HepG2 (cell line): ENCODE data around the gene MST1. TPM values are rescaled to one million over a fixed set of nuclear protein-coding genes. Genes with fewer than 3 reads are reported as not detected.
"Not testable (repeated sequence)": the region's sequence is repeated elsewhere in the genome, so short reads cannot be mapped to it uniquely, and the experiment has no call there.

Experiments
- ATAC-seq: fragments of 200-7000 bp; cut with Tn5 transposase; 3 replicates; pipeline ENCODE4 v1.9.1; 2020; ENCODE audit warnings: mild to moderate bottlenecking, moderate library complexity
- BruUV-seq: library from RNA; stranded (reverse); fragments of 400-500 nt; replicated peaks from 2 replicates; lab custom pipeline; 2021; lab: Mats Ljungman, UMichigan
- CTCF ChIA-PET: fragments of 300-600 bp; formaldehyde crosslinking; extraction: SDS; loops from one replicate; lab custom pipeline; 2021; ENCODE audit warnings: low total read pairs, inconsistent platforms, low intra/inter-chr PET ratio; lab: Yijun Ruan, JAX
- POLR2A ChIA-PET: fragments of 350-600 bp; sonication (Branson Sonifier 250); formaldehyde crosslinking; loops from one replicate; lab custom pipeline; 2020; ENCODE audit warnings: antibody characterized with exemption, inconsistent platforms; lab: Yijun Ruan, JAX
- DNase-seq: peaks from one replicate; pipeline ENCODE4 v3.0.0-alpha.2; 2015; ENCODE audit warnings: low spot score
- FAIRE-seq: peaks from 3 replicates; lab custom pipeline; 2011; peaks lifted over from hg19 to GRCh38; lab: Jason Lieb, UNC
- H2AFZ ChIP-seq: one replicate; pipeline ENCODE4 v1.6.1; 2011; ENCODE audit warnings: low read length, inconsistent platforms
- H3K27ac ChIP-seq: fragments of 300-600 bp; 3 replicates; pipeline ENCODE4 v1.8.0; 2011; ENCODE audit warnings: mixed run types, mild to moderate bottlenecking, mixed read lengths, low read length, inconsistent platforms; ENCODE audit not compliant: insufficient read depth; ENCODE audit errors: extremely low read length
- H3K27me3 ChIP-seq, 2 experiments: fragments of 200-600 bp in 1 of 2; 2 replicates in 1 of 2; 3 replicates in 1 of 2; pipeline versions ENCODE4 v1.6.0 to v1.8.0; 2011; ENCODE audit warnings: low read length in 2 of 2, mild to moderate bottlenecking in 2 of 2, moderate library complexity in 2 of 2, inconsistent platforms in 1 of 2; ENCODE audit not compliant: insufficient read depth in 2 of 2, control insufficient read depth in 1 of 2
- H3K36me3 ChIP-seq, 2 experiments: fragments of 200-600 bp in 1 of 2; replicated peaks in 1 of 2; 2 replicates in 1 of 2; 3 replicates in 1 of 2; pipeline versions ENCODE4 v1.5.1 to v1.8.0; 2011; ENCODE audit warnings: low read length in 2 of 2, inconsistent platforms in 1 of 2; ENCODE audit not compliant: insufficient read depth in 2 of 2, control insufficient read depth in 1 of 2
- H3K4me1 ChIP-seq: 2 replicates; pipeline ENCODE4 v1.5.1; 2012; ENCODE audit warnings: low read length, inconsistent platforms; ENCODE audit not compliant: insufficient read depth
- H3K4me2 ChIP-seq: 2 replicates; pipeline ENCODE4 v1.6.0; 2011; ENCODE audit warnings: low read depth, low read length, inconsistent platforms
- H3K4me3 ChIP-seq, 3 experiments: fragments of 200-600 bp in 1 of 3; sonication (generic), shearing (Covaris generic) in 1 of 3; replicated peaks in 1 of 3; 2 replicates each; pipeline ENCODE4 v1.5.1; 2011 to 2016; ENCODE audit warnings: low read length in 3 of 3, inconsistent platforms in 2 of 3, low read depth in 2 of 3, mild to moderate bottlenecking in 2 of 3, control low read depth in 1 of 3, mixed read lengths in 1 of 3; ENCODE audit not compliant: insufficient read depth in 1 of 3
- H3K79me2 ChIP-seq: one replicate; pipeline ENCODE4 v1.6.1; 2011; ENCODE audit warnings: low read length, inconsistent platforms; ENCODE audit not compliant: insufficient read depth
- H3K9ac ChIP-seq: 2 replicates; pipeline ENCODE4 v1.6.0; 2011; ENCODE audit warnings: mild to moderate bottlenecking, low read depth, low read length, inconsistent platforms; ENCODE audit not compliant: insufficient read depth
- H3K9me3 ChIP-seq: 2 replicates; pipeline ENCODE4 v1.5.1; 2012; ENCODE audit warnings: mild to moderate bottlenecking, low read length
- H4K20me1 ChIP-seq: 2 replicates; pipeline ENCODE4 v1.6.0; 2011; ENCODE audit warnings: inconsistent platforms, mild to moderate bottlenecking, low read length, moderate library complexity; ENCODE audit not compliant: insufficient read depth
- AGO1 ChIP-seq: fragments of 200-400 bp; formaldehyde crosslinking; IDR thresholded peaks from 2 replicates; pipeline ENCODE4 v1.6.1; 2017; ENCODE audit warnings: mild to moderate bottlenecking, low read depth, low read length, moderate library complexity; ENCODE audit not compliant: poor library complexity, severe bottlenecking
- AGO2 ChIP-seq: fragments of 200-400 bp; formaldehyde crosslinking; optimal IDR thresholded peaks from 2 replicates; pipeline ENCODE3; 2017; ENCODE audit warnings: mild to moderate bottlenecking, low read depth, low read length, moderate library complexity
- RBFOX2 ChIP-seq: fragments of 200-400 bp; formaldehyde crosslinking; IDR thresholded peaks from 2 replicates; pipeline ENCODE4 v1.6.1; 2017; ENCODE audit warnings: low read depth, mild to moderate bottlenecking, low read length
- ZNF687 ChIP-seq: sonication (generic); formaldehyde crosslinking; IDR thresholded peaks from 2 replicates; pipeline ENCODE4 v1.5.1; 2020; ENCODE audit warnings: mild to moderate bottlenecking, missing genetic modification reagents, moderate library complexity
- WGBS: methylation state at CpG from one replicate; pipeline ENCODE4 v1.1.6; 2017; ENCODE audit warnings: low lambda C conversion rate; 5-methylcytosine and 5-hydroxymethylcytosine counted together
- in situ Hi-C: cut with HindIII; loops from 2 replicates; pipeline ENCODE4 v1.10.0; 2017; ENCODE audit warnings: low pct_unique_long_range_greater_than_20kb; ENCODE audit not compliant: extremely low pct_ligation_motif_present
- intact Hi-C: fragments of 100-400 bp; cut with micrococcal nuclease; formaldehyde crosslinking; loops from one replicate; pipeline ENCODE4 v1.10.0; 2022; ENCODE audit not compliant: unreplicated experiment
- polyA plus RNA-seq, 8 experiments: library from polyadenylated mRNA; depleted of rRNA in 3 of 8; stranded (reverse) in 7 of 8; unstranded in 1 of 8; fragments of >200 nt; fragmentation: Illumina TruSeq in 4 of 8; extraction: Trizol in 4 of 8; gene quantifications; 2 replicates each; pipeline versions ENCODE4 v1.2.1 to v1.2.3, GENCODE V29; 2011 to 2016; ENCODE audit warnings: low read depth in 4 of 8, missing spikeins in 1 of 8, mixed read lengths in 1 of 8; ENCODE audit not compliant: insufficient read depth in 1 of 8
- total RNA-seq, 5 experiments: library from RNA; depleted of rRNA; stranded (reverse); fragments of >200 nt; fragmentation: Illumina TruSeq; extraction: Trizol; gene quantifications; 2 replicates each; pipeline ENCODE4 v1.2.3, GENCODE V29; 2016; ENCODE audit warnings: low read depth in 1 of 5

The MST1 gene
- total and polyA plus RNA-seq, 2 of the 13 experiments (the other 11 are each of a cell fraction or from before 2014, with no cell fraction given), result 189 to 452 TPM

- TF ChIP-seq AGO1, result peak; percentile 86
Measured at GRCh38 chr3:49686769-49687423, 2.4 kb downstream of the MST1 start (continued).

- H3K4me2 ChIP-seq, BruUV-seq, H3K4me3 ChIP-seq, in situ Hi-C loops, FAIRE-seq, H3K27ac ChIP-seq, POLR2A ChIA-PET, H3K9ac ChIP-seq, H2AFZ ChIP-seq, H3K27me3 ChIP-seq, ATAC-seq, DNase-seq, intact Hi-C loops, H3K9me3 ChIP-seq, CTCF ChIA-PET: not testable (repeated sequence)
- Histone ChIP-seq H4K20me1 (peaks cover 12% of the 10 kb centered on the region; the same call in 1 of the 2 replicates), H3K36me3 (peaks cover 15 to 27% of the 10 kb centered on the region in 2 experiments), H3K79me2 (peaks cover 32% of the 10 kb centered on the region), H3K4me1 (peaks cover 49% of the 10 kb centered on the region)
- TF ChIP-seq AGO1, result peak; percentile 43
- 94% methylated on average over 19 of the region's 29 CpGs for WGBS
Measured at GRCh38 chr3:49686346-49686745, 2.9 kb downstream of the MST1 start.

- intact Hi-C loops, CTCF ChIA-PET, FAIRE-seq, DNase-seq, H3K27me3 ChIP-seq, H4K20me1 ChIP-seq, in situ Hi-C loops, H3K27ac ChIP-seq, H2AFZ ChIP-seq, ATAC-seq, POLR2A ChIA-PET, H3K4me2 ChIP-seq, H3K9me3 ChIP-seq, H3K9ac ChIP-seq, H3K4me3 ChIP-seq: not testable (repeated sequence)
- Histone ChIP-seq H3K36me3 (peaks cover 16 to 30% of the 10 kb centered on the region in 2 experiments), H3K4me1 (peaks cover 44% of the 10 kb centered on the region), H3K79me2 (peaks cover 27% of the 10 kb centered on the region)
- peak; percentile 62 for TF ChIP-seq RBFOX2
- peak; percentile 10 for TF ChIP-seq AGO1
- peak; percentile 70 for TF ChIP-seq AGO2
- TF ChIP-seq ZNF687, result peak; percentile 27; the same call in 1 of the 2 replicates
- 100% methylated on average over 2 of the region's 36 CpGs for WGBS
- TSS peak; percentile 48 for BruUV-seq
Measured at GRCh38 chr3:49685846-49686245, 3.4 kb downstream of the MST1 start.
